GM18867 (cell line): ENCODE measurements around the gene TWIST1.

ENCODE experiments used
- ATAC-seq: cut with Tn5 transposase; IDR thresholded peaks from one replicate; pipeline ENCODE4 v1.9.1; 2021; ENCODE audit warnings: mild to moderate bottlenecking, moderate library complexity; ENCODE audit not compliant: unreplicated experiment

TWIST1 gene

GRCh38 chr7:19113855-19114550 is 3.4 kb downstream of the TWIST1 start:
- ATAC-seq: no peak

- ATAC-seq: no peak
These were observed 4.5 kb downstream of the TWIST1 start for GRCh38 chr7:19113002-19113350.

GRCh38 chr7:19112274-19113001 is 5.0 kb downstream of the TWIST1 start:
- no peak for ATAC-seq

GRCh38 chr7:19111474-19112273 is 5.8 kb downstream of the TWIST1 start:
- ATAC-seq: no peak

GRCh38 chr7:19110776-19111175 is 6.7 kb downstream of the TWIST1 start:
- ATAC-seq: no peak

- ATAC-seq: no peak
These were observed 7.3 kb downstream of the TWIST1 start for GRCh38 chr7:19110026-19110730.

GRCh38 chr7:19109000-19109946 is 8.2 kb downstream of the TWIST1 start:
- ATAC-seq: no peak

- ATAC-seq: no peak
These were observed 9.9 kb downstream of the TWIST1 start for GRCh38 chr7:19107356-19108146.

- no peak for ATAC-seq
These were observed 10.4 kb downstream of the TWIST1 start for GRCh38 chr7:19107081-19107355.

GRCh38 chr7:19106241-19107080 is 11.0 kb downstream of the TWIST1 start:
- ATAC-seq: no peak

- no peak for ATAC-seq
These were observed 11.9 kb downstream of the TWIST1 start for GRCh38 chr7:19105546-19105945.

GRCh38 chr7:19104811-19105210 is 12.6 kb downstream of the TWIST1 start:
- no peak for ATAC-seq

- no peak for ATAC-seq
These were observed 14.6 kb downstream of the TWIST1 start for GRCh38 chr7:19102884-19103283.

- no peak for ATAC-seq
These were observed 15.5 kb downstream of the TWIST1 start for GRCh38 chr7:19101909-19102308.

GRCh38 chr7:19101472-19101871 is 16.0 kb downstream of the TWIST1 start:
- ATAC-seq: no peak

- no peak for ATAC-seq
These were observed 17.5 kb downstream of the TWIST1 start for GRCh38 chr7:19099924-19100323.

- ATAC-seq: no peak
These were observed 18.2 kb downstream of the TWIST1 start for GRCh38 chr7:19099194-19099593.

GRCh38 chr7:19098510-19098909 is 18.9 kb downstream of the TWIST1 start:
- no peak for ATAC-seq
